GM21717 (cell line): ENCODE measurements around the gene MAP7D3.

Source experiments
- ATAC-seq: cut with Tn5 transposase; IDR thresholded peaks from one replicate; pipeline ENCODE4 v1.9.1; 2021; ENCODE audit warnings: mild to moderate bottlenecking, moderate library complexity; ENCODE audit not compliant: unreplicated experiment

The MAP7D3 gene

GRCh38 chrX:136206916-136207315 is 44.3 kb downstream of the MAP7D3 start:
- ATAC-seq: no peak

- ATAC-seq: no peak
Measured at GRCh38 chrX:136205882-136206380, 45.3 kb downstream of the MAP7D3 start.

GRCh38 chrX:136204571-136204970 is 46.6 kb downstream of the MAP7D3 start:
- ATAC-seq: no peak

GRCh38 chrX:136203951-136204350 is 47.2 kb downstream of the MAP7D3 start:
- no peak for ATAC-seq

GRCh38 chrX:136203438-136203837 is 47.8 kb downstream of the MAP7D3 start:
- no peak for ATAC-seq

GRCh38 chrX:136202889-136203288 is 48.3 kb downstream of the MAP7D3 start:
- ATAC-seq: no peak

GRCh38 chrX:136201601-136202000 is 49.6 kb downstream of the MAP7D3 start:
- ATAC-seq: no peak

- ATAC-seq: no peak
Measured at GRCh38 chrX:136200466-136200865, 50.7 kb downstream of the MAP7D3 start.

- ATAC-seq: no peak
Measured at GRCh38 chrX:136199365-136199764, 51.8 kb downstream of the MAP7D3 start.

- no peak for ATAC-seq
Measured at GRCh38 chrX:136198678-136199243, 52.4 kb downstream of the MAP7D3 start.

- no peak for ATAC-seq
Measured at GRCh38 chrX:136198010-136198409, 53.2 kb downstream of the MAP7D3 start.

- no peak for ATAC-seq
Measured at GRCh38 chrX:136196691-136197155, 54.5 kb downstream of the MAP7D3 start.

GRCh38 chrX:136195247-136195646 is 56.0 kb downstream of the MAP7D3 start:
- ATAC-seq: no peak

GRCh38 chrX:136194536-136194935 is 56.7 kb downstream of the MAP7D3 start:
- no peak for ATAC-seq

- no peak for ATAC-seq
Measured at GRCh38 chrX:136193771-136194170, 57.4 kb downstream of the MAP7D3 start.

- no peak for ATAC-seq
Measured at GRCh38 chrX:136192839-136193414, 58.3 kb downstream of the MAP7D3 start.

GRCh38 chrX:136192135-136192534 is 59.1 kb downstream of the MAP7D3 start:
- ATAC-seq: no peak

- ATAC-seq: no peak
Measured at GRCh38 chrX:136191171-136191570, 60.0 kb downstream of the MAP7D3 start.

- no peak for ATAC-seq
Measured at GRCh38 chrX:136190038-136190713, 61.0 kb downstream of the MAP7D3 start.

GRCh38 chrX:136189222-136189621 is 62.0 kb downstream of the MAP7D3 start:
- no peak for ATAC-seq

GRCh38 chrX:136186023-136186413 is 65.2 kb downstream of the MAP7D3 start:
- ATAC-seq: no peak

GRCh38 chrX:136185401-136186022 is 65.7 kb downstream of the MAP7D3 start:
- ATAC-seq: no peak
